ENCODE data around the gene ITFG2.

GRCh38 chr12:2834581-2835491, 22.4 kb downstream of the ITFG2 start, which contains the start of gene NRIP2:
- TF ChIP-seq EZH2 (IDR thresholded peaks at IDR 0.05; ENCODE audit: borderline replicate concordance, low read depth, low read length, severe bottlenecking) (no peak), POLR2A (IDR thresholded peaks at IDR 0.05; ENCODE audit: low read depth, low read length) (no peak), POLR2AphosphoS5 (IDR thresholded peaks at IDR 0.05; ENCODE audit: insufficient read depth, low read depth, low read length) (no peak)
